Activated CD8-positive, alpha-beta memory T cell treated with anti-CD3 and anti-CD28 coated beads for 4 hours (primary cell): ENCODE data around the gene RAPGEF4.

ENCODE experiments used
- DNase-seq, 2 donors: peaks; one replicate each; pipeline ENCODE4 v3.0.0-alpha.2; 2020; ENCODE audit warnings: low read depth in 2 of 2

RAPGEF4 gene

DNA sequence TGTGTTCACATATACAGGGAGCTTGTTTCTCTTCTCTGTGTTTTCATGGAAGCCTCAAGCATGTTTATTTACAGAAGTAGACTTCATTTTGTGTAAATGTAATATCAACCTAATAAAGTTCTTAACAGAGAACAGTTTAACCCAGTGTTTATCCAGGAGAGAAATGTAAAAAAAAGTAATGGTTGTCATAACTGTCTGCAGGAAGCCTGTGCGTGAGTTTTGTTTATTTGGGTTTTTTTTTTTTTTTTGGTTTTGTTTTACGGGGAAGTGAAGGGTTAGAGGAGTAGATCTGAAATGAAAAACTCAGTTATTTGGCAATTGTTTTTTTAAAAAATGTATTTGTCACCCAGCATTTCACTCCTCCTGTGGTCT, 124.7 kb downstream of the RAPGEF4 start:
- no peak for DNase-seq

DNA sequence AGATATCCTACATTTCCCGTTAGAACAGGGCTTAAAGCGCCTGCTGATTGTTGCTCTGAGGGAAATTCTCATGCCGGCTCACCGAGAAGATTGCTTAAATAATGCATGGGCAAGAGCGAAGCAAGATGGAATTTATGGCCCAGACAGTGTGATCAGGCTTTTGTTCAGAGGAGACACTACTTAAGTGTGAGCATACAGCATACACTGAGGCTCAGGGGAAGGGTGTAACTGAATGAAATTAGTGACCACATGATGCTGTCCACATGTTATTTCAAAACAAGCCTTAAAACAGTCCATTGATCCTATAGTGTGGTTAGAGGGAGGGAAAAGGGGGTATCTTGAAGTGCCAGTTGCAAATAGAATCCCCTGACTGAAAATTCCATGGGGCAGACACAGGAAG, 125.5 kb downstream of the RAPGEF4 start:
- no peak for DNase-seq

DNA sequence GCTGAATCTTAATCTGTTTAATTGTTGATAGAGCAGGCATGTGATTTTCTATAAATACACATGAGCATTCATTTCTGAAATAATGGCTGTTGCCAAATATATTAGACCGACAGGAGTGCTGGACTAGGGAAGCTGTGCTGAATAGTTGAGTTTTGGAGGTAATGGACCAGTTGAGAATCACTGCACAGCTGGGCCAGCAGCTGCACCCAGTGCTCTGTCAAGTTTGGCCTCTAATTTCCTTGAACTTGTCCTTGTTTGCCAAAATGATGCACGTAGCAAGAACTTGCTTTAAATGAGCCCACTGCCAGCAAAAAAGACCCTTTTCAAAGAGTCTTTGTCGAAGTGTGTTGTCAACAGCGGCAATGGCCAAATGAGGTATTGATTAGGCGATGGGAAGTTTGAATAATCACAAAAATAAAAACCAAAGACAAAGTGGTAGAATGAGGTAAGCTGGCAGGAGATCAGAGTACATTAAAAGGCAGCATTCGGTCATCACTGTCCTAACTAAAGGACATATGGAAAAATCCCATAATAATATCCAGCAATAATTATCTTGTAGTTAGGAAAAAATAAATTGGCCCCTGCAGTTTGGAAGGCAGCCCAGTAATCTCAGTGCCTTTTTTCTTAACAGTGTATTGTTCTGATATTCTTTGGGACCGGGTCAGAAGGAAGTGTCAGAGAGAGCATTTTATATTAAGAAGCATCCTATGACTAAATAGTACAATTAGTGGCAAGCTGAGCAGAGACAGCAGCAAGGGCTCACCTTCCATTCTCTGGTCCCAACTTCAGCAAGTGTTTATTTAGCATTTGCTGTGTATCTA, 126.2 kb downstream of the RAPGEF4 start:
- DNase-seq, result no peak

DNA sequence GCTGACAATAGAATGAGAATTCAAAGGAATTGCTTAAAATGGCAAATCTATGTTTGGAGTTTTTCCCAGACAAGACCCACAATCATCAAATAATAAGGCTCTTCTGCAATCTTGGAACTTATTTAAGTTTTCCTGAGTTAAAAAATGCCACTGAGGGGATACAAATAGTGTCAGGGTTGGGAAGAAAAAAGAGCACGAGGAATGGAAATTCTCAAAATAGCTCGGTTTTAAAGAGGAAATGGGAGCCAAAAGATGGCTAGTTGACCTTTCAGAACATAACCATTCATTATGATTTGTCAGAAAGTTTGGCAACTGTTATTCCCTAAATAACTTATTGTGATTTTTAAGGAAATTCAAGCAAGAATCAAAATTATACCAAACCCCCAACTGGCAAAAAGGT, 127.7 kb downstream of the RAPGEF4 start:
- no peak for DNase-seq

DNA sequence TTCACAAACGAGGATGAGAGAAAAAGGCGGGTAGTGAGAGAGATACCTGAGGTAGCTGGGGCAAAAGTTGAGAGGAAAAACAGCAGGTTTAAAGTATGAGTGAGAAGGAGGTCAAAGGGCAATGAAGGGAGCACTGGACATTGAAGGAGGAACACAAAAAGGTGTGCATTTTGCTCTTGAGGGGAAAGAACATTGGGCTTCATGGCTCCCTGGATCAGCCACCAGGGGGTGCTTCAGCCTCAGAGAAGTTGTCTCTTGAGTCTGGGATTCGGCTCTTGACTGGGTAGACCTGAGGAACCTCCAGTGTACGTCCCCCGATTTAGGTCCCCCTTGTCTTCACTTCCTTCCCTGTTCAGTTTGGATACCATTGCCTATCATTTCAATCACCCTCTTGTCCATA, 128.5 kb downstream of the RAPGEF4 start:
- DNase-seq, result no peak

DNA sequence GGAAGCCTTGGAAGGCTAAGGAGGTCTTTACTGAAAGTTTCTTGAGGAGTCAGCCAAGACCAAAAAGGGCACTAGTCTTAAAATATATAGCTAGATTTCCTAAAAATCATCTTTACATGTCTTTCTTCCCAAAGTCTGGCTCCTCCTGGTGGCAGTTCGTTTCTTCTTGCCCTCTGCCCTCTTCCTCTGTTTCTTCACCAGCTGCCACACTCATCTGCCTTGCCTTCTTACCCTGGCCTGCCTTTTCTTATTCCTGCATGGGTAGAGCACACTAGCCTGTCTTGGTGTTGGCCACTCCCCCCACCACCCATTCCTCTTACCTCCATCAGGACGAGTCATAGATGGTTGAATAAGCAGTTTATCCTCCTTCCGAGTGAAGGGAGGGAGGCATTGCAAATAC, 129.8 kb downstream of the RAPGEF4 start:
- no peak for DNase-seq

DNA sequence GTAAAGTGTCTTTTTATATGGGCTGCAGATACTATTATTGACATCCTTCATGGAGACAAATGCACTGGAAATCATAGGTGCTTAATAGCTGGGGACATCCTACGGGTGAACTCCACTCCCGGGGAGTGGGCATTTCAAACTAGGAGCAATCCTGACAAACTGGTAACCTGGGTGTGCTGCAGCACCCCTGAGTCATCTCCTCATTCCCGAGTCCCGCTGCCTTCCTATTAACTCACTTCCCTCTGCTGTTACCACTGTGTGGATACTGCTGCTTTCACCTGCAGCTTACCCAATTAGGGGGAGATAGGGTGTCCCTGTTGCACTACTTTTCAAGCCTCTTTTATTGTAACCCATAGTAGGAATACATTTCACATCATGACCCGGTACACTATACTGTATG, 134.2 kb downstream of the RAPGEF4 start:
- DNase-seq, result no peak

DNA sequence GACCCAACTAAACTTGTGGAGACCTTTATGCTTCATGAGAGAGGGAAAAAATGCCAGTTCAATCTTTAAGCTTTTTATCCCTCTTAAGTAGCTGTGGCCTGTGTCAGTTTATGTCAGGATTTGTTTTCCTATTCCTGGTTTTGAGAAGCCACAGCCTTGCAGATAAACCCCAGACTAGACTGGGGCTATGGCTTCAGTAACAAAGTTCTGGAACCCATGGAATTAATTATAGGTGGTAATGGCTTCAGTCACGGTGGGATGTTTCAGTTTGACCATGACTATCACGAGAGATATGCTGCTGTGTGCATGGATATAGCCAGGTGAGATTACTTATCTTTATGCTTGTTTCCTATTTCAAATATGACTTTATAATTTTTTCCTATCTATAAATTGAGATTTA, 134.8 kb downstream of the RAPGEF4 start:
- no peak for DNase-seq

DNA sequence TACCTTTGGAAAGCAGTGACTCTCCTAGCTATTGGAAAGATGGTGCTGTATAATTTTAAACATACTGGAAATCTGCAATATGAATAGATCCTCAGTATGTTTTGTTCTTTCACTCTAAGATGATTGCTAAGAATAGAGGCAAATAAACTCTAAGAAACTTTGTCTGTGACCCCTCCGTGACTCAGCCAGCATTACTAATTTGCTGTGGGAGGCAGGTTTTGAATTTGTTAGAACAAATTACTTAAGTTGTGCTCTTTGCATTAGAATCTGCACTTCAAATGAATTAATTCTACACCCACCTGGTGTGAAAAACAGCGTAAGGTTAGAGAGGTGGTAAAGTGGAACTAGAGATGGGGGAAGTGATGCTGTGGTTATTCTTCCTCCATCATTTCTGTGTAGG, 142.2 kb downstream of the RAPGEF4 start:
- DNase-seq, result no peak

DNA sequence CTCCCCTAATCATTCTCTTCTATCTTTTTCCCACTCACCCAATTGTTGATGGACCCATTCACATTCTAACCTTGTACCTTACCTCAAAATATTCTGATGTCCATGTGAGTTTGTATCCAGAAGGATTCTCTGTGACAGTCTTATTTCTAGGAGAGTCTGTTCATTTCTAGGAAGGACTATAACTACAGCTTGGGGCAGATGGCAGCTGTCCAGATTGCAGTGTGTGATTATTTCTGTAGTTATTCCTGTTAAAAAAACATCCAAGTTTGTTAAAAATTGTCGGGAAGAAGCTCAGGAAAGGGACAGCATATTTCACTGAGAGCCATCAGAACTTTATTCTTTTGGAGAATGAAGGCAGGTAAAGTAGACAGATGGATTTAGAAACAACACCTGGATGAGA, 142.6 kb downstream of the RAPGEF4 start:
- DNase-seq, result no peak

DNA sequence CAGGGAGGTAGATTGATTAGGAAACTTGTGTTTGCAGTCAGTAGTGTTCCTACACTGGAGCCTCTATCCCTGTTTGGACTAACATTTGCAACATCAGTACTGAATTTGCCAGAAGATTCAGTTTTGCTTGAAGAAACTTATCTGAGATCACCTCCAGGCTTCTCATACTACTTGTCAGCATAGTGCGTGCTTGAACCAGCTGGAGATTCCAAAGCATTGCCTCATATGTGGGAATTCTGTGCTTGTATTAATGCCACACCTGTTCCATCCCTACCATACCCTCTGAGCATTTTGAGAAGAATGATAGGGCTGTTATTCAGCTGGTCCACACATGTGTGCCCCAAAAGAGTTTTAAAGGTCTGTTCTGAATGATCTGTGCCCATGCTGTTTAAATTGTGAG, 148.7 kb downstream of the RAPGEF4 start:
- no peak for DNase-seq

DNA sequence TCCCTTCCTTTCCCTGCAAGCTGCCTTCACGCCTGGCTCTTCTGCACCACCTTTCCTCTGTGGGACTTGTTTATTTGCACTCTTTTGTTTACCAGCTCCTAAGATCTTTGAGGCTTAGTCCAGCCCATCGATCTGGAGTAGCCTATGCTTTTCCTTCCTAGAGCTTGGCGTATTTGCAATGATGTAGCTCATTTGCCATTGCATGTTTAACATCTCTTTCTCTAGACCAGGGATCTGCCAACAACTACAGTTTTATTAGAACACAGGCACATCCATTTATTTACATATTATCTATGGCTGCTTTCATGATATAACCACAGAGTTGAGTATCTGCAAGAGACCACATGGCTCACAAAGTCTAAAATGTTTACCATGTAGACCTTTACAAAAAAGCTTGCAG, 150.4 kb downstream of the RAPGEF4 start:
- no peak for DNase-seq

DNA sequence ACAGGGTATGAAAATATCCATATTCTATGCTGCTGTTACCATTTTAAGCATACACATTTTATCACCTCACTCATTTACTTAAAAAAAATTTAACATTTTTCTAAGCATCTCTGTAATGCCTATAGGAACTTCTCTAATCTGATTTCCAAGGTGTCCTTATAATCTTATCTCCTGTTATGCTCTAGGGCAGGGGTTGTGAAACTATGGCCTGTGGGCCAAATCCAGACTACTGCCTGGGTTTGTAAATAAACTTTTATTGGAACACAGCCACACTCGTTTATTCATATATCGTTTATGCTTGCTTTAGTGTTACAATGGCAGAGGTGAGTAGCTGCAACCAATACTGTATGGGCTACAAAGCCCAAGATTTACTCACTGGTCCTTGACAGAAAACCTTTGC, 151.6 kb downstream of the RAPGEF4 start:
- DNase-seq, result no peak

DNA sequence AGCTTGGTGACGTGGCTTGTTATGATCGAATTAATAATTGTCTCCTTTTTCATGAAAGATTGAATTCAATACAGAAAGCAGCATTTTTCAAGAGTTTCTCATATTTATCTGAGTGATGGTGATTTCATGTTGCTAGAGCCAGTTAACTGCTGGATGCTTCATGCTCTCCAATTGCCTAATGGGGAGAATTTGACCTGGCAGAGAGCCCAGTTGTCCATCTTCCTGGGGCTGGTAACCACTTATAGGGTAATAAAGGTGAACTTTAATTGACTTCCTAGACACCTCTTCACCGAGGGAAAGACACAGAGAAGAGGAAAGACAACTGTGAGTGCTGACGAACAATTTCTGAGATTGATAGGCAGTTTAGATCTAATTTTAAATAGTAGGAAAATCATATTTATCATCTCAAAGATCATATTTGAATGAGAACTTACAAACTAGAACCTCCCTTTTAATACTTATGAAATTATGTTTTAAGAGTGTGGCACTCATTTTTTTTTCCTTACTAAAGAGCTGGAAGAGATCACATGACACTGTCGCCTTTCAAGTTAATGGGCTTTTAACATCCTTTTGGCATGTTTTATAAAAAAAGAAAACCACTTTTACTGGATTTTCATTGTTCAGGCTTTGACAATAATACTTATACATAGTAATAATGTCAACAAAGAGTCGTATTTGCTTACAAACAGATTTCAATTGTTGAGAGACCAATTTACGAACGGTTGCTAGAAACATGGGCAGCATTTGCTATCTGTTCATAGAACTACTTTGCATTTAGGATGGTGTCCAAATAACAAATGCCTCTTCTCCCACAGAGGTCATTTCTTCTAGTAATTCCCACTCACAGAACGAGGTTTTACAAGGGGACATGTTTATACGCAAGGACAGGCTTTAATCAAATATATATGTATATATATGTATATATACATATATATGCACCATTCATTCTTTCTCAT, 153.3 kb downstream of the RAPGEF4 start:
- no peak for DNase-seq

DNA sequence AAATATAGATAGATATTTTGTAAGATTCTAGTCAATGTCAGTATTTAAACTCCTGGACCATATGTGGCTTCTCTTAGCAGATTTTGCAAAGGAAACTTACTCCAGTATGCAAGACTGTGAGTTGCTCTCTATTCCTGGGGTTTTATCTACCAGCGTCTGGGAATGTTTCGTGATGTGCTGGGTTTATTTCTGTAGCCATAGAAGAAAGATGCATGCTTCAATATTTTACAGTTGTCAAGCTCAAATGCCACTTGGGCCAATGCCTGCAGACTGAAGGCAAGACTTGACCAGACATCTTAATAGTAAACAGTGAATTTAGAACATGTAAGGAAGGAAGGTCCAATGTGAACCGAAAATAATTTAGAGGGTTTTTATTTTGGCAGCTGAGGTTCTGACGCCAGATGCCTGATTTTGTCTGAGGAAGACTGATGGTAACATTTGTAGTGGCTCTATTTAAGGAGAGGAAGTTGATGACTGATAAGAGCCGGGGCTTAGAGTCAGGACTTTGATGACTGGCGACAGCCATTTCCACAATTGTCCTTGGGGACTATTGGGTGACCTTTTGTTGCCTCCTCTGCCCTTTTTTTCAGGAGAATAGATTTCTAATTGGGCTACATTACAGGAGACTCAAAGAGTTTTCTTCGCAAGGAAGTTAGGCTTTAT, 154.3 kb downstream of the RAPGEF4 start:
- no peak for DNase-seq

DNA sequence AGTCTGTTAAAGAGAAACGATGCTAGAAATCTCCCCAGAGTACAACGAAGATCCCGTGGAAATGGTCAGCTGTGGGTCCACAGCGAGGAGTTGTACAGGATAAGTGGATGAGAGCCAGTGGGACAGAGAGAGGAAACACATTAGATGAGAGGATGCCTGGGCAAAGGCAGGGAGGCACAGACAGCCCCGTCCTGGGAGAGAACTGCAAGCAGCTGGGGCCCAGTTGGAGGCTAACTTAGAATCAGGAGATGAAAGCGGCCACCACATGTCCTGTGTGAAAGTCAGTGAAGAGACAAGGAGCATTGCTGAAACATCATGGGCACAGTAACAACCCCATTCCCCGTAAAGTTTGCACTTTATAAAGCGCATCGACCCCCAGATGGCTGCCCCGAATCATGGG, 157.5 kb downstream of the RAPGEF4 start:
- DNase-seq, result no peak

DNA sequence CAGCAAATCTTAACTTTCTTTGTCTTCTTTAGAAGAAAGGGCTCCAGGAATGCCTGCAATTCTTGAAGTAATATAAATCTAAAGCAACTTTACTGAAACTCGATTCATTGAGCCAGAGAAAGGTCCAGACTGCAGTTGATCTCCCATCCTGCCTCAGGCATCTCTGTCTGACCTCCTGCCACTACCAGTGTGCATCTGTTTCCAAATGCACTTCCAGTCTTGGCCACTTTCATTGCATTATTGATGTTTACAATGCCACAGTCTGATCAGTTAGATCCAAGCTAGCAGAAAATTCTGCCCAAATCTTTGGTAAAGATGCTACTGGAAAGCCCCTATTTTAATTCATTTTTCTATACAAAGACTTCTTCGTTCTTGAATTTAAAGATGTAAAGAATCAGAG, 158.0 kb downstream of the RAPGEF4 start:
- DNase-seq, result no peak

DNA sequence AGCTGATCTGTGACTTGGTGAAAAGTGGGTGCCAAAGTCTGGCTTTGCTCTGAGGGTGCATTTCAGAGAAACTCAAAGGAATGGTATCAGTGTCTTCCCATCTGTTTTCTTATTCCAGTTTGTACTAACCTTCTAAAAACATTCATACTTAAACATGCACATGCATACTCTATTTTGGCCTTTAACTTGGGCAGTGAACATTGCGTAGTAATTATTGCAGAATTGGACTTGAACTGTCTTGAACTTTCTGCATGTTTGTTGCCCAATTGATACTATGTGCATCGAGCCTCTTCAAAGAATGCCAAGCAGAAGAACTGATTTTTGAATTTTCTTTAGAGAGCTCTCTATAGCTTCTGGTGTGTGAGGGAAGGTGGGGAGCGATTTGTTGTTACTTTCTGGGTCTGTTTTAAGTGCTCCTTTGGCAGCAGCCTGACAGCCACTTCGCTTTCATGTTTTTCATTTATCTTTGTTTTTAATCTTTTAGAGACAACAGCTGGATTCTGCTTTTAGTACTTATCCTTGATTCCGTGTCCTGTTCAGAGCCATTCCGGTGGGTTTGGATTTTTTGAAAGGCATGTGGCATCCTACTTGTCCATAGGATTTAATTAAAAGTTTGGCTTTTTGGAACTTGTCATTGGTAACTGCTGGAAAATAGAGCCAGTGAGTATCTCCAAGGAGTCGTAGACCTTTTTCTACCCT, 159.2 kb downstream of the RAPGEF4 start:
- no peak for DNase-seq

DNA sequence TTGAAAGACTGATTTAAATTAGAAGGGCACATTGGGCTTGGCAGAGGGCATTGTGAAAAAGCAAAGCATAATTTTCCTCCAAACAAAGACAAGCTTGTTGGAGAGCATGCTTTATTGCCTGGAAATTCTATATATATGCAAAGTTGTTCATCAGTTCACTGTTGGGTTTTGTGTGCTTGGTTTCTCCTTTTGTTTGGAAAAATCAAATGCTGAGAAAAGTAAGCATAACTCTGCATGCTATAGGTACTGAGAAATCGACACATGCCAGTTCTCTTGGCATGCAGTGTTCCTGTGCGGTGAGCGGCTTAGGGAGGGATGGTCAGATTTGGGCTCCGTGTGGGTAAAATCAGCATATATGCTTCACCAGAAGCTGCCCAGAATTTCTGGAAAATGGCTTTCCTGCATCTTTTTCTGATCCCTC, 161.0 kb downstream of the RAPGEF4 start:
- DNase-seq, result no peak

DNA sequence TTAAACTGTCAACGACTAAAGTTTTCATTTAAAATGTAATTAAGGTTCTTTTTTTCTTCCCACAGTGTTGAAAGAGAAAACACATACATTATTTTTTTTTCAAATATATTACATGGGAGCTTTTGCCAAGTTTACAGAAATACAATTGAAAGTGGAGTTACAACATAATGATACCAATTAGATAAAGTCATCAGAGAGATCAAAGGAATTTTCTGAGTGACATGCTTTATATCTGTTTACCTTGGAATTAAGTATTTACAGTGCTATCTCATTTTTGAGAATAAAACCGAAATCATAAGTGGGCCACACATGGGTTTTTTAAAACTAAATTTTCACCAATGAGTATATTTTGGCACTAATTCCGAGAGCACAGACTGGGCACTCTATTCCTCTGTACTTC, 165.2 kb downstream of the RAPGEF4 start:
- DNase-seq, result no peak

DNA sequence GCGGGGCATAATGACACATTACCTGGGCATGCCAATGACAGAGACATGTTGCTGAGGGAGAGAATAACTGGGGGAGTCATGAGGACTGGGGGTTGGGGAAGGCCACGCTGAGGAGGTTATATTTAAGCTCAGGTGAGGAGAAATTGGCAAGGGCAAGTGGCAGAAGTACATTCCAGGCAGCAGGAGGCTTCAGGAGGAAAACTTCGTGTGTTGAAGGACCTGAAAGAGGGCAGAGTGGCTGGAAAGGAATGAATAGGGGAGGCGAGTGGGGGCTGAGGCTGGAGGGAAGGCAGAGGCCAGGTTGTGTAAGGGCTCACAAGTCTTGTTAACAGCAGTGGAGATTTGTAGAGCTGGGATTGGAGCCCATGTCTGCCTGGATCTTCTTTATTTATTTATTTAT, 166.3 kb downstream of the RAPGEF4 start:
- no peak for DNase-seq

DNA sequence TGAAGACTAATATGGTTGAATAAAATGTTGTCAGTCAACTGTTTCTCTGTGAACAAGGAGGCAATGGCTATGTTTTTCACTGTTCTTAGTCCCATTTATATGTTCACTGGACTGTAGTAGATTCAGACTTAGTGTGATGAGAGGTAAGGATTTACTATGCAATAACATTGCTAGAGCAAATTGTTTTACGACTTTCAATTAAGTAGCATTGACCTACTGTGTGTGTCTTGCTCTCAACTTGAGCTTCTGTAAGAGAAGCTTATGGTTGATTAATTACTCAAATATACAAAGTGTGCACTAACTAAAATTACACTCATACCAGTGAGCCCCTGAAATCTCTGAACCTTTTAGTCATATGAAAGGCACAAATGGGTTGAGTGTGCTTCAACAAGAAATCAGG, 168.6 kb downstream of the RAPGEF4 start:
- no peak for DNase-seq
